GM18907 (cell line): ENCODE data around the gene TMEM200A.

Experiments
- ATAC-seq: cut with Tn5 transposase; IDR thresholded peaks from one replicate; pipeline ENCODE4 v1.9.1; 2021; ENCODE audit warnings: mild to moderate bottlenecking, moderate library complexity; ENCODE audit not compliant: unreplicated experiment

TMEM200A gene

GRCh38 chr6:130482645-130483390 is 117.0 kb downstream of the TMEM200A start:
- ATAC-seq, result no peak

- ATAC-seq, result no peak
These were observed 120.1 kb downstream of the TMEM200A start for GRCh38 chr6:130485870-130486269.

GRCh38 chr6:130486417-130486816 is 120.6 kb downstream of the TMEM200A start:
- no peak for ATAC-seq

GRCh38 chr6:130489514-130489913 is 123.7 kb downstream of the TMEM200A start:
- no peak for ATAC-seq
